ENCODE measurements around the gene RPS6KA6.
A peak's percentile ranks its signal among the peaks of the same experiment; 100 is the strongest.

Gene RPS6KA6

DNA sequence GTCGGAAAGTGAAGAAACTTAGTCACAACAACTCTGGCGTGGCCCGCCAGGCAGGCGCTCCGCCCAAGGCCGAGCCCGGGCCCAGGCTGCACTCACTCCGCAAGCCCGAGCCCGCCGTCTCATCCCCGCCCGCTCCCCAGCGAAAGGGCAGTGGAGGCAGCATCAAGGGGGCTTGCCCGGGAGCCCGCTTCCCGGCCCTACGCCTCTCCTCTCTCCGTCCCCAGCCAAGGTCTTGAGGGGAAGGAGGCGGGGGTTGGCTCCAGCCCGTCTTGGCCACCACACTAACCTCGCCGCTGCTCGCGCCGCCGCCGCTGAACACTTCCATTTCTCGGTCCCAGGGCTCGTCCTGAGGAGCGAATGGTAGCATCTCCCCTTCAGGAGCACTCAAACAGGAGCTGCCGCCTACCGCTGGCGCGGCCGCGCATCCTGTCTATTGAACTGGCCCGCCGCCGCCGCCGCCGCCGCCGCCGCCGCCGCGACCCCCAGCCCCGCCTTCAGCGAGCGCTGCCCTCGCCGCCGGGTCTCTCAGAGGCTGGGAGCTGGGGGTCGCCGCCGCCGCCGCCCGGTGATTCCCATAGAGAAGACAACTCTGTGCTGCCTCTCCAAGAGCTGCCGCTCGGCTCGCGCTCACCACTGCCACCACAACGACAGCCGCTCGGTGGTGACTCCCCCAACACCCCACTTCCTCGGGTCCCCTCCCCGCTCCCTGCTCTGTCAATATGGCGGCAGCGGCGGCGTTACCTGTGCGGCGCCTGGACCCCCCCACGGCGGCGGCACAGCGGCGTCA, at the start of gene RPS6KA6:
Gene RPS6KA6, minus strand, starts transcription at position 667 of the 787 bp plus-strand sequence. Its CDS starts 300 bp downstream, at position 367.
- no peak for DNase-seq

DNA sequence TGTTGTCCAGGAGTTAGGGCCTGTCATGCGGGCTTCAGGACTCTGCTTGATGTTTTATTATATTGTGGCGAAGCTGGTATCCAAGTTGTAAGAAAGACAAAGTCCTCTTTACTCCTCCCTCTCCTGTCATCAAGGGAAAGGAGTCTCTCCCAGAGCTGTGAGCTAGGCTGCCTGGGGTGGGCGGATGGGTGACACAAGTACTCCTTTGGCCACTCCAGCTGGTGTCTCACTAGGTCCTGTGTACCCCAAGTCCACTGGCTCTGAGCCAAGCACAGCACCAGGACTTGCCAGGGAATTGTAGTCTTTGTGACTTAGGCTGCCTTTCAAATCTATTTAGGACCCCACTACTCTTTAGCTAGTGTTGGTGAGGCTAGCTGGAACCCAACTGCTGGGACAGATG, 36.7 kb upstream of the RPS6KA6 start:
- no peak for DNase-seq

DNA sequence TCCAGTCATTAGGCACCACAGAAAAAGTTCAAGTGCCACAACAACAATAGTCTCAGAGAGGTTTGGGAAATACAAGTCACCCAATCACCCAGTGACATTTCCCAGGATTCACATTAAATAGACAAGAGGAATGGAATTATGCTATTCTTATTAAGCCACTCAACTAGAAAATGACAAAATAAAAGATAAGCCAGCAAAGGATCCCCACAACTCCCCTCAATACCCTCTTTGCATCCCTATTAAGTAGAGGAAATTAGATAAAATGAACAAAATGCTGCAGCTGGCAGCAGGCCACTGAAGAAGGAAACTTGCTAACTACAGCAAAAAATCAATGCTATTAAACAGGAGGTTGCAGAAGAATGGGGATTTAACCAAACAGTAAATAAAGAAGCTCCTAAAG, 35.3 kb upstream of the RPS6KA6 start:
- no peak for DNase-seq

DNA sequence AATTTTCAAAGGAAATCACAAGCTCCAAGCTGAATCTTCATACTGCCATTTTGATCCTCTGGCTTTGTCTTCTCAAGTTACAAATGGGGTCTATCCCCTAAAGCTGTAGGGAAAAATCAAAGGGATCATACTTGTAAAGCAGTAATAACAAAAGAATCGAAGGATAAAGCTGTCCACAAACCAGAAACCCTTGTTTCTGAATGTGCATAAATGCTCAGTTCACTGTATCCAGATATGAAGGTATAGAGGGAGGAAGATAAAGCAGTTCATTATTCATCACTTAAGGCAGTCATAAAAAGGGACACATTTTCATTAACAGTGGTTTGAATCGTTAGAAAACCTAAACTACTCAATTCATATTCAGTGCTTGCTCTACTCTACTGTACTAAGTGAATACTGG, 33.2 kb upstream of the RPS6KA6 start:
- DNase-seq, result no peak

DNA sequence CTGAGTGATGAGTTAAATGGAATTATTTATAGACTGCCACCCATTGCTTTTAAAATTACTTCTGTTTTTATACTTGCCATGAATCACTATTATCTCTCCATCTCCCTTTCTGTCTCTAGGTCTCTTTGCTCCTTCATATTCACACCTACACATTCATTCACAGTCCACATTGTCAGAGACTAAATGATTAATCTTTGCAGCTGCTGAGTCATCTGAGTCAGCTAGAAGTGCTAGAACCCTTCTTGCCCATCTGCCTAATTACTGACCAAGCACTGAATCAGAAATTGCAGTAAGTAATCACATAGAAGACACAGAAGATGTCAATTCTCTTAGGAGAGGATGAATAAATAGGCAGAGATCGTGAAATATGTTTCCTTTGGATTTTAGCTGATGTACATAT, 31.6 kb upstream of the RPS6KA6 start:
- DNase-seq, result no peak

DNA sequence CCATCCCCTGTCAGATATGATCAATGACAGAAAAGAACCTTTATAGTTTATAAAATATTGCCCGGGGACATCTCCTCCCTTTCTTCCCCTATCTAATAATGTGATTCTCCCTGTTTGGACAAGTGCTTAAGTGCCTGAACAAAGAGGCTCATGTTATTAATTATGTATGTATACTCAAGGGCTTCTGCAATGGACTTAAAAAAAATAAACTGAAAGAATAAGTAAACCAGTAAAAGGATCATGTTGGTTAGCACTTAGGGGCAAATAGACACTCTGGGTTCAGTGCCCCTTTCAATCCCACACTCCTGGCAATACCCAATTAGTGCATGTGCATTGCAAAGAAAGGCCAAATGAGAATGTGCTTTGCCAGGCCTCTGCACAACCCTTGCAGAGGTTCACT, 30.7 kb upstream of the RPS6KA6 start:
- DNase-seq, result no peak

DNA sequence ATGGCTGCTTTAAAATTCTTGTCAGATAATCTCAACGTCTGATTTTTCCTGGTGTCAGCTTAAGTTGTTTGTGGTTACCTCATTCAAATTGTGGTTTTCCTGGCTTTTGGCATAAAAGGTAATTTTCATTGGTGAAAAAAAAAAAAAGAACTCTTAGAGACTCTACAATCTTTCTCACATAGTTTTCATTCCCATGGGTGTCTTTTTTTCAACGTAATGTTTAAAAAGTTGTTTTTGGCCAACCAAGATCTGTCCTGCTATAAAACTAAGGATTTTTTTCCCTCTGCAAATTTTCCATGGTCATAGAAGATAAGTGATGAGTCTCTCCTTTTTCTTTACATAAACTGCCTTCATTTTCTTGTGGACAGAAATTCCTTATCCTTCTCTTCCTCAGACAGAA, 28.9 kb upstream of the RPS6KA6 start:
- no peak for DNase-seq

DNA sequence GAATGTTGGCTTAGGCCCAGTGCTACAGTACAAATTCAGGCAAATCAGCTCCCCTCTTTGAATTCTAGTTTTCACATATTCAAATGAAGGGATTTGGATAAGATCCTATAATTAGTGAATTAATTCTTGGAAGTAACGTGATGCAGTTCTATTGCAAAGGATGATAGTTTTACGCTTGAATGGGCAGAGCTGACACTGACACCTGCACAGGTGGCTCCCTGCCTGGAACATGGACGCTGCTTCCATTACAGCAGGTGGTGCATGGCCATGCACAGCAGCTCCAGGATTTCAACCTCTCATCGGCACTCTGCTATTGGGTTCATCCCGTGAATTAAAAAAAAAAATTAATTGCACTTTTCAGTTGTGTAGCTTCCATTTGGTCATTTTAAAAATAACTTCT, 28.4 kb upstream of the RPS6KA6 start:
- DNase-seq, result no peak

DNA sequence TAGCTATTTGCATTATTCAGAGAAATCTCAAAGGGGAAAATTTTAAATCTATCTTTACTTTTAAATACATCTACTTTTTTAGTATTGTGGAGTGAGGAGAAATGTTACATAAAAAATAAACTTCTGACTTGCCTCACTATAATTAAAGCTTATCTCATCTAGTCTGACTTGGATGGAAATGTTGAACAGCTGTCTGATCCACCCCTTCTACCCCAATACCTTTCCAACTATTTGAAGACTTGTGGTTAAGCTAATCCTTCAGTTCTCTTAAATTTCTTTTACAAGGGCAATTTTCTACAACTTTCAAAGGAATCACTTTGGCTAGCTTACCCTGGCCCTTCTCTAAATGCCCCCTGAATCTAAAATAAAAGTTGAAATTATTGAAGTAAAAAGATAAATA, 17.3 kb upstream of the RPS6KA6 start:
- no peak for DNase-seq

DNA sequence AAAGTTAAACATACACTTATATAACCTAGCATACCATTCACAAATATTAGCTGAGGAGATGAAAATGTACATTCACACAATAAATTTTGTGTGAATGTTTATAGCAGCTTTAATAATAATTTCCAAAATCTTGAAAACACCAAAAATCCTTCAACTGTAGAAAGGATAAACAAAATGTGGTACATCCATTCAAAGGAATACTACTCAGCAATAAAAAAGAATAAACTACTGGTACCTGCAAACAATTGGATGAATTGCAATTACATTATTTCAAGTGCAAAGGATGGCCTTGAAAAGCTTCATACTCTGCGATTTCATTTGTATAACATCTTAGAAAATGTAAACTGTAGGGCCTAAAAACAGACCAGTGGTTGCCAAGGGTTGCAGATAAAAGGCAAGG, 11.7 kb upstream of the RPS6KA6 start:
- DNase-seq, result no peak

DNA sequence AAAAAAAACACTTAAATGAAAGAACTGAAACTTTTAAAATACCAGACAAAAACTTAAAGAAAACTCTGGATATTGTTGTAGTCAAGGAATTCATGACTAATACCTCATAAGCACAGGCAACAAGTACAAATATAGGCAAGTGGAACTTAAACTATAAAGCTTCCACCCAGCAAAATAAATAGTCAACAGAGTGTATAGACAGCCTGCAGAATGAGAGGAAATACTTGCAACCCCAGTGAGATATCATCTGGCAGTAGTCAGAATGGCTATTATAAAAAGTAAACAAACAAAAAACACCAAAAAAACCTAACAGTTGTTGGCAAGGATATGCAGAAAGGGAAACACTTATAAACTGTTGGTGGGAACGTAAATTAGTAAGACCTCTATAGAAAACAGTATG, 9.6 kb upstream of the RPS6KA6 start:
- no peak for DNase-seq

DNA sequence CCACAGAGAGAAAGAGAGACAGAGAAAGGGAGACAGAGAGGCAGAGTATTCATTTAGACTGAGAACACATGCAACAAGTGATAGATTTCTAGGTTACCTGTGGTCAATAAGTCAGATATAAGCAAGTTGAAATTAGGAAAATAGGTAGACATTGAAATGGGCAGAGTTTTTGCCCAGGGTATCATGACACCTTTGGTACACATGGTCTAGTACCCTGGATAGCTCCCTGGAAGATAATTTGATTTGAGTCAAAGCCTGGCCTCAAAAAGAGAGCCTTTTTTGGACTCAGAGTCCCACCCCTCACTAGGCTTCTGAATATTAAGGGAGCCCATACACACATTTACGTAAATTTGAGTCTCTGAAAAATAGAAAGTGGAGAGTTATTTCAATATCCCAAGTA, 4.0 kb upstream of the RPS6KA6 start:
- DNase-seq, result no peak

DNA sequence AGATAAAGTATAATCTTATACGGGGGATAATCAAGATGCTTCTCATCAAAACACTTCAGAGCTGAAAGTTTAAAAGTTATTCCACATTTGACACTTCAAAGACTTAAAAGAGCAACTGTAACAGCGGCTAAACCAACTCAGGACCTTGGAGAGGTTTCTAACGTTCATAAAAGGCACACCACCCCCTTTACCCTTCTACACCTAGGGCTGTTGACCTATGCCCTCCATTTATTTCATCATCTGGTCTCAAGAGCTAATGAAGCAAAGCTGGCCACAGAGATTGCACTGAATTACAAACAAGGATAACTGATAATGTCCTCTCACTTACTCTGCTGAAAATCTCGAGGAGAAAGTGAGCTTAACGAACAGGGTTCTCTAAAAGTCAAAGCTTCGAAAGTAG, 1.1 kb upstream of the RPS6KA6 start:
- DNase-seq, result no peak

DNA sequence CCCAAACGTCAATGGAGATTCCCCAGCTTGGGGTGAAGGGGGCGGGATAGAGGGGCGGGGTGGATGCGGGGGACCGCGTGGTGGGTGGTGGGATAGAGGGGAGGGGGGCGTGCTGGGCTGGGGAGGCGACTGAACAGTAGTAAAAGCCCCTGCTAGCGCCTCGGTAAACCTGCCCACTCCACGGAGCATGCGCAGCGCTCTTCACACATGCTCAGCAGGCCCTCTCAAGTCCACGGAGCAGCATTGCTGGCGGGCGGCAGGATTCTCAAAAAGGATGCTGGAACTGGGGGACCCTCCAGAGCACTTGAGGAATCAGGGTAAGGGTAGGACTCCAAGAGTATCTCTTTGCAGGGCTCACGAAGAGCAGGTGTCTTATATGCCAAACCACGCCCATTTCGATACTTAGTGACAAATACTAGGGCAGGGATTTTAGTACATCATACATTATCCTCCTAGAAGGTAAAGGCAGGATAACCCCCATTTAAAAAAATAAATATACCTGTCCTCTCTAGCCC, 378 bp upstream of the RPS6KA6 start:
- DNase-seq, result no peak

DNA sequence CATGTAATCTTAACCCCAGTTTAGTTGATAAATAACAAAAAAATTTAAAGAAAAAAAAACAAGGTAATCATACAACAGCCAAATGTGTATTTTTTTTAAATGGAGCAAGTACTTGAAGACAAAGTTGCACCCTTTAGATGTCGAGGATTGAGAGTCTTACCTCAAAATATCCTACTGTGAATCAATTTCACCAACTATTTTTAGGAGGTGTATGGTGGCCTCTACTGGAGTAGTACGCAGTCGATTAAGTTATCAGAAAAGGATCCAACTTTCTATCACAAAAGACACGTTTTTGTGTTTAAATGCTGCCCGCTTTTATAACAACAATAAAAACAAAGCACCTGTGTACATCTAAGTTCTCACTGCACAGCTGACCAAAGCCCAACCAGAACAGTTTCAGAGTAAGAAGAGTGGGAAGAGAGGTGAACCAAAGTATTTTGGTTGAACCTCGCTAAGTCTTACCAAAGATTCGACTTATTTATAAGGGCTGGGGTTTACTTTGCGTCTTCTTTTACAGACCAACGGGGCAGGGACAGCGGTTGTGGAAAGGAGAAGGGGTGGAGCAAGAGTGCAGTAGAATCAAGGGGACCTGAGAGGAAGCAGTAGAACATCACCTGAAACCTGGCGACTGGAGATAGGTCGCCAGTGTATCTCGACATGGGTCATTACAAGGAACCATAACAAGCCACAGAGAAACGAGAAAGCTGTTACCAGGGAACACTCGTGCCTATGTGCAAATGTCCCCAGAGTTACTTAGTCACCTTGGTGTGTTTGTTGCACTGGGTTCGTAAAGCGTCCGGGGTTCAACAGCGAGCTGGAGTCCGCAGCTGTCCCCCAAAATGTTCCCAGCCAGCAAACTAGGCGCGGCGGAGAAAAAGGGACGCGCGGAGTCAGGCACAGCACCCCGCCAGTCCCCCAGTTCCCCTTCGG, 1.1 kb downstream of the RPS6KA6 start:
- no peak for DNase-seq

DNA sequence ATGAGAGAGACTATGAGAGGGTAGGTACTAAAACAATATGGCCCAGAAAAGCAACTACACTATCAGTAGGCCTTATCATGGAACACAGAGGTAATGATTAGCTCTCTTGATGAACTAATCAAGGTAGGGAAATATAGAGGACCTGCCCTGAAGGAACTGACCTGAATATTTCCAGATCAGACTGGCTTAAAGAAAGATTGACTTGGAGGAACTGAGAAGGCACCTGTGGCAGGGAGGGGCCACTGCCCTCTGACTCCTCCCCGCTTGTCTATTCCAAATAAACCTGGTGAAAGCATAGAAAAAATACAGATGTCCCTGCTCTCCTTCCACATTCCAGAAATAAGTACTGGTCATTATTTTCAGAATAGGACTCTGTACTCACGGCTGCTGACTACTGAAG, 5.5 kb downstream of the RPS6KA6 start:
- no peak for DNase-seq

DNA sequence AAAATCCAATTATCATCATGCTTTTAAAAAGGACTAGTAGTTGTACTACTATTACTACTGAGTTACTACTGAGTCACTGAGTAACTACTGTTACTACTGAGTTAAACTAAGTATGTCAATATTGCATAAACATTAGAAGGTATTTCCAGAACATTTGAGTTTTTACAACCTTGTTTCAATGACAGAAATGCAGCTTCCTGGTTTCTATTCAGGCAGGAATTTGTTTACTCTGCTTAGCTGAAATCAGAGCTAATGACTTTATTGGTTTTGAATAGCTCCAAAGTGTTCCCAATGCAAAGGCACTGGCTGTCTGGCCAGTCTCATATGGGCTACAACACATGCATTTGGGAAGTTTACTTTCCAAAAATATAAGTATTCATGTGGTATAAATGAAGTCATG, 12.0 kb downstream of the RPS6KA6 start:
- no peak for DNase-seq

DNA sequence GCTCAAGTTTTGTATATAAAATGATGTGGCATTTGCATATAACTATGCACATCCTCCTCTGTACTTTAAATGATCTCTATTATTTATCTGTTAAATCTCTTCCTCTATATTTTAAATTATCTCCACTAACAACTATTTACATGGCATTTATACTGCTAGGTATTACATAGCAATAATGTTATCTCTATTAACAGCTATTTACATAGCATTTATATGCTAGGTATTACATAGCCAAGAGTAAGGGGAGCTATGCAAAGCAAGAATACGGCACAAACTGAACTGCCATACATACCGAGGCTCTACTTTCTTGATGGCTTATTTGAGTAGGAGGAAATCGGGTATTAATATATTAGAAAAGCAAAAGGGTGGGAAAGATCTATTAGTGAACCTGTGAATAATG, 12.7 kb downstream of the RPS6KA6 start:
- DNase-seq, result no peak

DNA sequence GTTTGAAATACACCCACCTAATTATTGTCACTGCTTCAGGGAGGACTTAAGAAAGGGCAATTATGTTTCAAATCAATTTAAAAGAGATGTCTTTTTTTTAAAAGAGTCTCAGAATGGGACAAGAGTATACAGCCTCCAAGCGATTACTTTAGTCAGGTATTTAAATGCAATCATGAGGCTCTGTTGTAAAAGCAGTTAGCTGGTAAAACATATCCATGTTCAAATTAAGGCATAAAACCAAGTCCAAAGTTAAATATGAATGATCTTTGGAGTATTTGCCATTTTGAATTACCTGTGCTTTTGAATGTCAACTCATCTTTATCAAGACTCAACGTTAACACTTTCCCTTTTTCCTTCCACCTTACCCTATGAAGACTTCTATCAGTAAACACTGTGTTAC, 13.7 kb downstream of the RPS6KA6 start:
- DNase-seq, result no peak

DNA sequence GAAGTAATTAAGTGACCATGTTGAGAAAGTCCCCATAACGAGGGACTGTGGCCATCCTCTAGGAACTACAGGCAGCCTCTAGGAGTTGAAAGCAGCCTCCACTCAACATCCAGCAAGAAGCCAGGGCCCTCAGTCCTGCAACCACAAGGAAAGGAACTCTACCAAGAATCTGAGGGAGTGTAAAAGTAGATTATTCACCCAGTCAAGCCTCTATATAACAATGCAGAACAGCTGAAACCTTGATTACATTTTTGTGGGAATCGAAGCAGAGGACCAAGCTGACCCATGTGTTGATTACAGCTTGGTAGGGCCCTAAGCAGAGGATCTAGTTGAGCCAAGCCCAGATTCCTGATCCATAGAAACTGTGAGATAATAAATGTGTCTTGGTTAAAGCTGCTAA, 17.1 kb downstream of the RPS6KA6 start:
- no peak for DNase-seq

DNA sequence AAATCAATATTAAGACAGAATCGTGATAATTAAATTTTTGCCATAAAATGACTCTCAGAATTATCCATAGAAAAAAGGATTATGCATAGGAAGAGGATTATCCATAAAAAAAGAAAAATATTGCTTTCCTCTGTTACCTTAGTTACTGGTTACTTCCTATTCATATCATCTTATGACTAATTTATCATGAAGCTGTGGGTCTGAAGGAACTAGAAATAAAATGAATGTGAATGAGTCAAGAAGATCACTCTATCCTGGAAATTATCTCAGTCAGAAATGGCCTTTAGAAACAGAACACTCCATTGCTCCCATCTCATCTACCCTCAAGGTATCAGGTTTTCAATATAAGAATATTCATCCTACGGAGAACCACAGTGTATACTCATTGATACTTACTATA, 19.4 kb downstream of the RPS6KA6 start:
- no peak for DNase-seq

DNA sequence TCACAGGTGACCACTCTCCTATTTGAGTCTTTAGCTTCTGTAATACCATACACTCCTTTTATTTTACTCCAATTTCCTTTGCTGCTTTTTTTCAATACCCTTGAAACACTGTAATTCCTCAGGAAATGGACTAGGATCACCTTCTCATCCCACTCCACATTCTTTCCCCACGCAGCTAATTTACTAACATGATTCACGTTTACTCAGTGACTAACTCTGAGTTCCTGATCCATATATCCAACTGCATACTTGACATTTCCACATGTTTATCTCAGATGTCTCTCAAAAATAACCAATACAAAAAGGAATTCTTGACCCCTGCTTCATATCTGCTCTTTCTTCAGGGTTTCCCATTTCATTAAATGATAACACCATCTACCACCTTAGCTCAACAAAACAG, 19.9 kb downstream of the RPS6KA6 start:
- peak; percentile 32 for DNase-seq

DNA sequence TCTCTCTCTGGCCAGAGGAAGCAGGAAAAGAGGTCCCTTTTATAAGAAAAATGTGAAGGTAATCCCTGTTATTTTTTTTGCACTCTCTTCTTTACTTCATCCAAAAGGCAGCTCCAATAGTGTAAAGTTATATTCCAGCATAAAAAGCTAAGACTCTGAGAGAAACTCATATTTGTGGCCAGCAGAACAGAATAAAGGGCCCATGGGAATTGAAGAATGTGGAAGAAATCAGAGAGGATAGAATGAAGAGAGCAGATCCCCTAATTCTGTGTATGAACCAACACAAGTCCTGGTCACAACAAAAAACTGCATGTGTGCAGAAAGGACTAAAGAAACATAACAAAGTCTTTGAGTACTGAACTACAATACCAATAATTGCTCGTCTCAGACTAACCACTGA, 22.3 kb downstream of the RPS6KA6 start:
- no peak for DNase-seq

DNA sequence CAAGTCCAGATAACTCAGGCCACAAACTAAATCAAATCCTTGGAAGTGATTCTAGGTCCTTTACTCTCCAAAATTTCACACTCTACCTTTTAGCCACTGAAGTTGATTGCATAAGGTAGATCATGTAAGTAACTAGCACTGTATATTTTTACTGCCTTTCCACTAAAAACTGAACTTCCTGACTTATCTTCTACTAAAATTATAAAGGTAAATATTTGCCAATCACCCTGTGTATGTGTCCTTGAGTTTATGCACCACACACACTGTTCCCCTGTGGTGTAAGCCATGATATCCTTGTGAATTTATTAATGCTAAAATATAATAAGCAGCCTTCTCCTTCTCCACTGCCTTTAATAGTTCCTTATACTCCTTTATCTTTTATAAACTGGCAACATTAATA, 25.6 kb downstream of the RPS6KA6 start:
- DNase-seq, result no peak
